Hindlimb muscle (tissue), 1 donor: ENCODE data around the gene SOBP. TPM values are rescaled to one million over a fixed set of nuclear protein-coding genes. Genes with fewer than 3 reads are reported as not detected.
"Not testable (repeated sequence)": the region's sequence is repeated elsewhere in the genome, so short reads cannot be mapped to it uniquely, and the experiment has no call there.

ENCODE experiments used
- DNase-seq: peaks from one replicate; pipeline ENCODE4 v3.0.0-alpha.2; 2013
- polyA plus RNA-seq: library from polyadenylated mRNA; unstranded; fragments of 120-200 nt; gene quantifications from one replicate; pipeline ENCODE4 v1.2.1, GENCODE V29; 2013; ENCODE audit not compliant: insufficient read length

SOBP gene
- polyA plus RNA-seq, 1 donor, result 16.1 TPM

GRCh38 chr6:107524626-107525025, 34.7 kb downstream of the SOBP start:
- no peak for DNase-seq

- no peak for DNase-seq
These were observed 42.0 kb downstream of the SOBP start for GRCh38 chr6:107531868-107532267.

- peak; percentile 59 for DNase-seq
These were observed 42.8 kb downstream of the SOBP start for GRCh38 chr6:107532706-107533105.

GRCh38 chr6:107533415-107534059, 43.6 kb downstream of the SOBP start:
- no peak for DNase-seq

GRCh38 chr6:107534571-107535141, 44.7 kb downstream of the SOBP start:
- DNase-seq, result no peak

GRCh38 chr6:107535626-107536025, 45.7 kb downstream of the SOBP start:
- no peak for DNase-seq

GRCh38 chr6:107536180-107536961, 46.5 kb downstream of the SOBP start:
- DNase-seq, result no peak

- DNase-seq, result no peak
These were observed 47.6 kb downstream of the SOBP start for GRCh38 chr6:107537559-107537958.

- no peak for DNase-seq
These were observed 49.0 kb downstream of the SOBP start for GRCh38 chr6:107538856-107539387.

- DNase-seq, result no peak
These were observed 49.5 kb downstream of the SOBP start for GRCh38 chr6:107539409-107539808.

- DNase-seq, result no peak
These were observed 50.0 kb downstream of the SOBP start for GRCh38 chr6:107539849-107540464.

GRCh38 chr6:107540465-107540857, 50.5 kb downstream of the SOBP start:
- DNase-seq, result no peak

- DNase-seq, result no peak
These were observed 52.3 kb downstream of the SOBP start for GRCh38 chr6:107542192-107542668.

- DNase-seq, result no peak
These were observed 53.2 kb downstream of the SOBP start for GRCh38 chr6:107543088-107543487.

- no peak for DNase-seq
These were observed 53.6 kb downstream of the SOBP start for GRCh38 chr6:107543567-107543966.

GRCh38 chr6:107545763-107546162, 55.8 kb downstream of the SOBP start:
- DNase-seq, result no peak

GRCh38 chr6:107546691-107547450, 57.0 kb downstream of the SOBP start:
- DNase-seq, result no peak

- DNase-seq, result no peak
These were observed 57.5 kb downstream of the SOBP start for GRCh38 chr6:107547451-107547840.

- no peak for DNase-seq
These were observed 60.4 kb downstream of the SOBP start for GRCh38 chr6:107550241-107550840.

GRCh38 chr6:107550906-107551305, 61.0 kb downstream of the SOBP start:
- DNase-seq, result no peak

- not testable (repeated sequence) for DNase-seq
These were observed 63.2 kb downstream of the SOBP start for GRCh38 chr6:107553121-107553520.

GRCh38 chr6:107554326-107554725, 64.4 kb downstream of the SOBP start:
- no peak for DNase-seq
